ENCODE measurements around the gene BDKRB2.

GRCh38 chr14:96284430-96284829, 79.8 kb downstream of the BDKRB2 start:
- TF ChIP-seq POLR2A (IDR thresholded peaks at IDR 0.05; ENCODE audit: low read depth, low read length) (no peak), POLR2AphosphoS5 (IDR thresholded peaks at IDR 0.05; ENCODE audit: low read depth, low read length) (no peak), TAF1 (IDR thresholded peaks at IDR 0.05; ENCODE audit: borderline replicate concordance, low read depth, low read length) (no peak)

All from GM12892 (cell line).